HG03575 (cell line): ENCODE data around the gene EXOC7.

Experiments used
- ATAC-seq: cut with Tn5 transposase; IDR thresholded peaks from one replicate; pipeline ENCODE4 v1.9.1; 2021; ENCODE audit not compliant: unreplicated experiment, insufficient number of reproducible peaks, low FRiP score; ENCODE audit errors: extremely low read depth

EXOC7 gene

DNA sequence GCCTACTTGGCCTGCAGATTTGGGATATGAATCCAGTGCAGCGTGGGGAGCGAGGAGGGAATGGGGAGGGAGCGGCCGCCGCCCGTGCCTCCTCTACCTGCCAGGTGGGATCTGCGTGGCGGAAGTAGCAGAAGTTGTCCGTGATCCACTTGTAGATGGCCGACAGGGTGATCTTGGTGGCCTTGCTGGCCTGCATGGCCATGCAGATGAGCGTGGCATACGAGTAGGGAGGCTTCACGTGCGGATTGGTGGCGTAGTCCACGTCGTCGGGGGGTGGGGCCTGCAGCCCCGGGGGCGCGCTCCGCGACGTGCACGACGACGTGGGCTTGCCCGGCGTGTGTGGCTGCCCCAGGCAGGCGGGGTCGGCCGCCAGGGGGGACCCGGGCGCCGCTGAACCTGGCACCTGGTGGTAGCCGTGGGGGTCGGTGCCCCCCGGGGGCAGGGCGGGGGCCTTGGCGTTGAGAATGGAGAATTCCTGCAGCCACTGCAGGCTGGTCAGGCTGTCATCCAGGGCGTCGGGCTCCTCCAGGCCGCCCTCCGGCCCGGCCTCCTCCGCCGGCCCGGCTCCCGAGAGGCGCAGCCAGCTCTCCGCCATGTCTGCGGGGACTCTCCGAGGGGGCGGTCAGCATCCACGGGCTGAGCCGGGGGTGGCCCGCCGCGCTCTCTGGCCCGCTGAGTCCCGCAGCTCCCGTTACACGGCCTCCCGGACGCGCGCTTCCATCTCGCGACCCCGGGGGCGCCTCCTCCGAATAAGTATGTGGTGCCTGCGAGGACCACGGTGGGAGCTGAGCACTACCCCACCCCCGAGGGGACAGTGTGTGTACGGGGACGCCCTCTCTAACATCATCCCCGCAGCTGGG is 36.4 kb upstream of the EXOC7 start:
- ATAC-seq = no peak

DNA sequence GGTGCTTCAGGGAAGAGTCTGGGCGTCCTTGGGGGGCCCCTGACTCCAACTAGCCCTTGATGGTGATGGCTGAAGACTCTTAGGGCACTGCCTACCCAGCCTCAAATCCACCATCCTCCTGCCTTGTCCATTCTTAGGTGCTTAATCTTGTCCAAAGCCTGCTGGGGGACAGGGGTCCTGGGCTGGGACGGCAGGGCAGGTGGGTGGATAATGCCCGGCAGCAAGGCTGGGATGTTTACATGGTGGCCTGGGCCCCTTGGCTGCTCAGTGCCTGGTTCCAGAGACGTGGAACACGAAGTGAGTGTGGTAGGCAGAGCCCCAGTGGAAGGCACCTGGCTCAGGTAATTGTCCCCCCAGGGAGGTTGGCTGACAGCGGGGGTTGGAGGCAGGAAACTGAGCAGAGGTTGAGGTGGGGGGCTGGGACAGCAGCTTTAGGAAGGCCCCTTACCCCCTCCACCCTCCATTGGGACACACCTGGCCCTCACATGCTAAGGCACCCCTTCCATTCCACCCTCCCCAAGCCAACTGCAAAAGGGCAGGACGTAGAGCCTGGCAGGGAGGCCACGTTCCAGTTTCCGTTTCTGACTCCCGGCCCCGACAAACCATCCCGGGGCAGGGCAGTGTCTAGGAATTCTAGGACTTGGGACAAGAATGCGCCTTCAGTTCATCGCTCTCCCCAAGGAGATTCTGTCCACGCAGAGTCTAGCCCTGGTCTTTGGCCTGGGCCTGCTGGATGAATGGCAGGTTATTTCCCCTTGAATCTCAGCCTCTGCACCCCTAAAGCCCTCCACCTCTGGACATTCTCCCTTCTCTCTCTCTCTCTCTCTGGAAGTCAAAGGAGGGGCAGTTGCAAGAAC is 35.5 kb upstream of the EXOC7 start:
- ATAC-seq = no peak

DNA sequence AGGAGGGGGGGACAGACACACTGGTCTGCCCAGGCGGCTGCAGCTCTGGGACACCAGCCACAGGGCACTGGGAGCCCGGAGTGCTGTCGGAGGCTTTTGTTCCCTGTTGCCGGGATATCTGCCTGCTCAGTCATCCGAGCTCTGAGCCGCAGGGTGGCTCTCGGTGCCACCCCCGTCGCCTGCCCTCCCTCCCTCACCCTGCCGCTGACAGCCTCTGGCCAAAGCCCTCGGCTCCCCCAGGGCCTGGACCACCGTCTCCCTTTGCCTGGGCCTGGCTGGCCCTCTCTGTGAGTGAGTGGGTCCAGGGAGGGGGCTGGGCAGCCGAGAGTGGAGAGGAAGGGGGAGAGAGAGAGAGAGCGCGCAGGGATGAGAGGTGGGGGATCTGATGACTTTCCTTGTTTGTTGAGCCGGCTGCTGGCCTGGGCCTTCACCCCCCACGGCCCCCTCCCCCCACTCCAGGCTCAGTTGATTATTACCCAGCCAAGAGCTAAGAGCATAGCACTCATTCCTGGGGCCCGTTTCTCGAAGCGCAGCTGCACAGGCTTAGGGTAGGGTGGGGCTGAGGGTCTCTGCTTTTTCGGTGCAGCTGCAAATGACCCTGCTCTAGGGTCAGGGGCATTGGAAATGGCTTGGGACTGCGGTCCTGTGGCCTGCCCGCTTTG is 34.8 kb upstream of the EXOC7 start:
- no peak for ATAC-seq

DNA sequence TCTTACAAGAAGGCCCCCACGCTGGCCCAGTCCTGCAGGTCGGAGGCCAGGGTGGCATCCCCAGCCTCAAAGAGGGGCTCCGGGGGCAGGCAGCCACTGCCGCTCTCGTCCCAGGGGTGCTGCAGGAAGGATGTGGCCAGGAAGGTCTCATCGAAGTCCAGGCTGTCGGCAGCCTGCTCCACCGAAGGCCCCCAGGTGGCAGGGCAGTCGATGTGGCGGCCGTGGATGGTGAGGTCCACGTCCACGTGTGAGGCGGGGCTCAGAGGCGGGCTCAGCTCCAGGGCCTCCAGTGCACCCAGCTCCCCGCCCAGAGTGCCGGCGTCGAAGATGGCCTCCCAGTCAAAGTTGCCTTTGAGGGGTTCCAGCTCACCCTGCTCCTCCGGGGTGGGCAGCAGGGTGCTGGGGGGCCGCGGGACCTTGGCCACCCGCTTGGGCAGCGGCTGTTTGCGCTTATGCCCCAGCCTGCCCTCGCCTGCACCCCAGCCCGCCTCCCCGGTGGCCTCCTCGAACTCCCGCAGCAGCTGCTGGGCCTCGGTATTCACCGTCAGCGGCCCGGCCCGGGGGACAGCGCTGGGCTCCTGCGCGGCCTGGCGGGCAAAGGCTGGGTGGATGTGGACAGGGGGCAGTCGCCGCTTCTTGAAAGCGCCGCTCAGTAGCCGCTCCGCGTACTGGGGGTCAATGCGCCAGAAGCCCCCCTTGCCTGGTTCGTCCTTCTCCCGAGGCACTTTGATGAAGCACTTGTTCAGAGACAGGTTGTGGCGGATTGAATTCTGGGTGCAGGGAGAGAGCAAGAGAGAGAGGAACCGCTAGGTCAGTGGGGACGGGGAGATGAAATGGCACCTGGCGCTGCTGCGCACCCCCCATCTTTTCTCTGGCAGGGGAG is 34.0 kb upstream of the EXOC7 start:
- no peak for ATAC-seq

DNA sequence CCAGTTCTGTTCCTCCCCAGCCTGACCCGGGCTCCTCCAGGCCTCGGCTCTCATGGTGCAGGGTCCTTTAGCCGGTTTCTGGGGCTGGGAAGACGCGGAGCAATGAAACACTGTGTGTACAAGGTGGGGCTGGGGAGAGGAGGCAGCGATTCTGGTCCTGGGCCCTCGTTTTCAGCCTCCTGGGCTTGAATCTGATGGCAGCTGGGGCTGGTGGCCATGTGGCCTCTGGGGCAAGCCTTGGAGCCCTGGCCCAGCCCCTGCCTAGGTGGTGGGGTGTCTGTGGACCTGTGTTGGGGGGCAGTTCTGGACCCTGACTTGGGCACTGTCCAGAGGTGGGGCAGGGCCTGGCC is 33.4 kb upstream of the EXOC7 start:
- ATAC-seq = no peak

DNA sequence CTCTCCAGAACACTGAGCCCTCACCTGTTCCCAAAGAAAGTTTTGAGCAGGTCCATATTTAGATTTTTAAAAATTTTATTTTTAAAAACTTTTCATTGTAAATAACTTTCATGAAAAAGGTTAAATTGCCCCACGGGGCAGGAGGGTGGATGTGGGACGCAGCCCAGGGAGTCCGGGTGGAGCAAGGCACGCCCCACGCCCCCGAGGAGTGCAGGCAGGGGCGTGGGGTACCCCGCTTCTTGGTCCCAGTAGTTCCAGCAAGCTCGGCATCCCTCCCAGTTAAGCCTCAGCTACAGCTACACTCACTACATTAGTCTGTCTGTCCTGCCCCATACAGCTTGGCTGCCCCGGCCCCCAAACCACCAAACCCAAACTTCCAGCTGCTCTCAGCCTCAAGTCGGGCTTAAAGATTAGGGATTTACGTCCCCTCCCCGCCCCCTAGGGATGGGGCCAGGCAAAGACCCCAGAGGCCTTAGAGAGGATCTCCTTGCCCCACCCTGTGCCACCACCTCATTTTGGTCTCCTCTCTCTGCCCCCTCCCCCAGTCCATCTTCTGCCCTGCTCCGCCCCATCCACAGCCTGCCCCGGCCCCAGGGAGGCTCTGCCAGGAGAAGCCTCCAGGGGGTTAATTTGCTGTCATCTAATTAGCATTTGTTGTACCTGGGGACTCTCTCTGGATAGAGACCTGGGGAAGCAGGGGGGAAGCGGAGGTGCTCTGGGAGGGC is 32.9 kb upstream of the EXOC7 start:
- no peak for ATAC-seq

DNA sequence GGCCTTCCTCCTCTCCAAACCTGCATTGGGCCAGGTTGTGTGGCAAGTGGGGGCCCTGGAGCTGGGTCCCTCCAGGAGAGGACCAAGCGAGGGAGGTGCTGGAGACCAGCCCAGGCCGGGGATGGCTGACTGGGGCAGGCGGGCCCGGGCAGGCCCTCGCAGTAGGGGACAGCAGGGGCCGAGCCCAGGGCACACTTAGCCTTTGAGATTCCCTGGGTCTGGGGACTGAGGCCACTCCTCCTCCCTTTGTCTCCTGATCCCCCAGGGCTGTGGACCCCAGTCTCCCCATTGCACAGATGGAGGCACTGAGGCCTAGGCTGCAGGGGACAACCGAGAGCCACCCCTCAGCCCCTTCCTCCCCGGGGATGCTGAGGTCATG is 32.2 kb upstream of the EXOC7 start:
- ATAC-seq = no peak

DNA sequence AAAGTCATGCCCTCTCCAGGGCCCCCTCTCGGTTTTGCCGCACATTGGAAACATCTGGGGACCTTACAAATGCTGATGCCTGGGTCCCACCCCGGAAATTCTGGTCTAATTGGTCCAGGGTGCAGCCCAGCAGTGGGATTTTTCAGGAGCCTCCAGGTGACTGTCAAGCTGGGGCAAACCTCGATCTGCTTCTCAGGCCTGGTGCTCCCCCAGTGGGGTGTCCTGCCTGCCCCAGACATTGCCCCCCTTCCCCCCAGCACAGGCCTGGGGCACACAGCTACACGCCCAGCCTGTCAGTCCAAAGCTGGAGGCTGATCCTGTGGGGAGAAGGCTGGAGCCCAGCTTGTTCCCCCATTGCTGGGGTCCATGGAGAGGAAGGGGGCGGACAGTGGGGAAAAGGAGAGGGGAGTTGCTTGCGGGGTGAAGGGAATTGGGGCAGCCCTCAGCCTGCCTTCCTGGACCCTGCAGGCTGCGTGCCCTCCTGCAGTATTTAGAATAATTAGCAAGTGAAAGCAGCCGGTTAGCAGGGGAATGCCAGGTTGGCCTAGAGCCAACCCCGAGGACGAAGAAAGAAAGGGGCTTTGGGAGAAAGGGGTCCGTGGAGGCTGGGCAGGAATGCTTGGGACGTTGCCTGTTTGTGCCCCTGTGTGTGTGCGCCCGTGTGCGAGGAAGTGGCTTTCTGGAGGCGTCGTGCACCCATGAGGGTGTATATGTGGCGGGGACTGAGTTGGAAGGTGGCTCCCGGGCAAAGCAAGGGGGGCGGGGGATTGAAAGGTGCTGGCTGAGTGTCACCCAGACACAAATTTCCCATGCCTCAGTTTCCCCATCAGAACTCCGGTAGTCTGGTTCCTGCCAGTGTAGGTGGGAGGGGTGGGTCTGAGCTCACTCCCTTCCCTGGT is 31.6 kb upstream of the EXOC7 start:
- no peak for ATAC-seq

DNA sequence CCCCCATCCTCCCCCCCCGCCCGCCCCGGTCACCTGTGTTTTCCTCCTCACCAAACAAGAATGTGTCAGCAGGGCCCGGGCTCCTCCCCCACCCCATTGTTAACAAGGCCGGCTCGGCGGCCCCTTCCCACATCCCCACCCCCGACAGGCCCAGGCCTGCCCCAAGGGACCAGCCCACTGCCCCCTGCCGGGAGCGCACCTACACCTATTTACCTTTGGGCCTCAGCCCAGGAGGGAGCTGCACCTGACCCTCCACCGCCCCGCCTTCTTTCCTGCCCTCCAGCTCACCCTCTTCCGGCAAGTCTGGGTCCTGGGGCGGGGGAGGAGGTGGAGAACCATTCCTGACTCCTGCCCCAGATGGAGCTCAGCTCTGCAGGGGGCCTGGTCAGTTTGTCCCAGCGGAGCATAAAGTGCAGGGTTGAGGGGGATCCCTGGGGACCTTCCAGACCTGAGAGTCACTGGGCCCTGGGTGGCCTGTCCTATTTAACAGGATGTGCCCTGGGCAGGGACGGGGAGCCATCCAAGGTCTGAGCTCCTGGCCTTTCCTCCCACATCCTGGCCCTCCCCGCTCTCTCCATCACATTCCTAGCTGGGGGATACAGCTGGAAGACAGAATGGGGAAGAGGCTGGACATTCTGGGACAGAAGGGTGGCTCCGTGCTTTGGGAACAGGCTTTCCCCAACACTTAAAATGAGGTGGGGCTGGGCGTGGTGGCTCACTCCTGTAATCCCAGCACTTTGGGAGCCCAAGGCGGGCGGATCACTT is 29.2 kb upstream of the EXOC7 start:
- no peak for ATAC-seq

DNA sequence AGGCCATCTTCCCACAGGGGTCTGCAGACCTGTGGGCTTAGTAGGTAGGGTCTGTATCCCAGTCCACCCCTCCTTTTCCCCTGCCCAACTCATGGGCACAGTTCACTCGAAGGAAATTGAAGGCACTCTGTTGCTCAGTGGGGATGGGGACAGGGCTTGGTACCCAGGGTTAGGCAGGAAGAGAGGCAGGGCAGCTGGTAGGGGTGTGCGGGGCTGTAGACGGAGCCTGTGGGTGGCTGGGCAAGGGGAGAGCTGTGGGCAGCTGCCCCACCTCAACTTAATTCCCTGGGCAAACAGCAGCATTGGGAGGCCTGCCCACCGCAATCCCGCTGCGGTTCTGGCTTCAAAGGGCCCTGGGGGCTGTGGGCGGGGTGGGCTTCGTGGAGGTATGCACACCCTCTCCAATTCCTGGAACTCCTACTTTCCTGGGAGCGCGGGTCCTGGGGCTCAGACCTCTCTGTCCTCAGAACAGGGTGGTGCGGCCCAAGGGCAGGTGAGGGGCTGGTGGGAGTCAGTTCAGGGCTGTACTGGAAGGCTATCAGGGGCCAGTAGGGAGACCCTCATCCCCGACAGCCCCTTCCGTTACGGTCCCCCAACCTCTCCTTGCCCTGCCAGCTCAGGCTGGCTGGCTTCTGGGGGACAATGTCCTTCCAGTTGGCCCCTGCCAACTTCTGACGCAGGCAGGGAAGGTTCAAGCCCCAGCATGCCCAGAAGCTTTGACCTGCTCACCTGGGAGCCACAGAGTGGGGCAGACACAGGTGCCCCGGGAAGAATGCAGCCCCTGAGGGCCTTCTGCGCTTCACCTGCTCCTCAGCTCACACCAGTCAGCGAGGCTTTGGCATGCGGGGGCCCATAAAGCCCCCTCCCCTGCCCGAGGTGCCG is 28.3 kb upstream of the EXOC7 start:
- no peak for ATAC-seq

DNA sequence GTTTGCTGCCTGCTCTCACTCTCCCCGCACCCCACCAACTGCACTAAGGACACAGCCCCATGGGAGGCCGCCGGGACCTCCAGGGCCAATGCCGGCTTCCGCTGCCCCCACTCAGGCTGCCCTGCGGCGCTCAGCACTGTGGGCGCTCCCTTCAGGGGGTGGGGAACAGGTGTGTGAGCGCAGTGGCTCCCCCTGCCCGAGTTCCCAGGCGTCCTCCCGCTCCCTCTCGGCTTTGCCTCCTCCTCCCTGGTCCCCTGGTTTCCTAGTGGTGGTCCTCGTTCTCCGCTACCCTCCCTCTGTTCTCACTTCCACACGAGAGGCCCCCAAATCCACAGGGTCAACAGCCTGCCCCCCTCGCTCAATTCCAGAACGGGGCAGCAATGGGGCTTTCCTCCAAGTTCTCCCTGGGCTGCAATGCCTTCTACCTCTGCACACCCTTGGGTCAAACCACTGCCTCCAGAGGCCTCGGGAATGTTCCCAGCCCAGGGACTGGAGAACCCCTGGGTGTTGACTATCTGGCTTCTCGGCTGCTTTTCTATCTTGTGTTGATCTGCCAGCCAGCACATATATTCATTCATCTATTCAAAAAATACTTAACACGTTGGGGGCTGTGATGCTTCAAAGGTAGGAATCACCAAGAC is 27.6 kb upstream of the EXOC7 start:
- ATAC-seq = no peak

DNA sequence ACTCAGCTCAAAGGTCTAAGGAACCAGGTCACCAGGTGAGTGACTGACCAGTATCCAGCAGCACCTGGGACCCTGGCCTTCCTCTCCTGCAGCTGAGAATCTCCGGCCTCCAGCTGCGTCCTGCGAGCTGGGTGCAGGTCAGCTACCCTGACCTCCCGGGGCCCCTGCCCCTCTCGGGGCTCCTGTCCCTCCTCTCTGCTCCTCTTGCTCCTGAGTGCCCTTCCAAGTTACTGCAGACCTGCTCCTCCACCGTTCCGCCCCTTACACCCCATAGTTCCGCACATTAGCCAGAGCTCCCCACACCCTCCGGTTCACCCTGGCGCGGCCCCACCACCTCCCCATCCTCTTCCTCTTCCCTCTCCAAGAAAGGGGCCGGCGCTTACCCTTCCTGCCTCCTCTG is 26.9 kb upstream of the EXOC7 start:
- no peak for ATAC-seq

DNA sequence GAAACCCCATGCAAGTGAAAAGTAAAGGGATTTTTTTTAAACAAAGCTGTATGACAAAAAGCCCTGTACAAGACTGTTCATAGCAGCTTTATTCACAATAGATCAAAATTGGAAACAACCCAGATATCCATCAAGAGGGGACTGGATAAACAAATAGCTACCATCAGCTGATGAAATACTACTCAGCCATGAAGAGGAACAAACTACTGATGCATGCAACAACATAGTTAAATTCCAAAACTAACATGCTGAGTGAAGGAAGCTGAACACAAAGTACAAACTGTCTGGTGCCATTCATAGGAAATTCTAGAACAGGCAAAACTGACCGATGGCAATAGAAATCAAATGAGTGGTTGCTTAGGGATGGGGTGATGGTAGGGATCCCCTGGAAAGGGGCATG is 22.3 kb upstream of the EXOC7 start:
- ATAC-seq = no peak

DNA sequence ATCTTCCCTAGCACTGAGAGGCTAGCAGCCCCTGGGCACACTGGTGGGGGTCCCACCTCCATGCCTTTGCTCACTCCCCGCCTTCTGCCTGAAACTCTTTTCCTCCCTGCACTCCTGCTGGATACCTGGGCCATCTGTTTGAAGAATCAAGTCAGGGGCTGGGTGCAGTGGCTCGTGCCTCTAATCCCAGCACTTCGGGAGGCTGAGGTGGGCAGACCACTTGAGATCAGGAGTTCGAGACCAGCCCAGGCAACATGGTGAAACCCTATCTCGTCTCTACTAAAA is 21.7 kb upstream of the EXOC7 start:
- ATAC-seq = no peak

DNA sequence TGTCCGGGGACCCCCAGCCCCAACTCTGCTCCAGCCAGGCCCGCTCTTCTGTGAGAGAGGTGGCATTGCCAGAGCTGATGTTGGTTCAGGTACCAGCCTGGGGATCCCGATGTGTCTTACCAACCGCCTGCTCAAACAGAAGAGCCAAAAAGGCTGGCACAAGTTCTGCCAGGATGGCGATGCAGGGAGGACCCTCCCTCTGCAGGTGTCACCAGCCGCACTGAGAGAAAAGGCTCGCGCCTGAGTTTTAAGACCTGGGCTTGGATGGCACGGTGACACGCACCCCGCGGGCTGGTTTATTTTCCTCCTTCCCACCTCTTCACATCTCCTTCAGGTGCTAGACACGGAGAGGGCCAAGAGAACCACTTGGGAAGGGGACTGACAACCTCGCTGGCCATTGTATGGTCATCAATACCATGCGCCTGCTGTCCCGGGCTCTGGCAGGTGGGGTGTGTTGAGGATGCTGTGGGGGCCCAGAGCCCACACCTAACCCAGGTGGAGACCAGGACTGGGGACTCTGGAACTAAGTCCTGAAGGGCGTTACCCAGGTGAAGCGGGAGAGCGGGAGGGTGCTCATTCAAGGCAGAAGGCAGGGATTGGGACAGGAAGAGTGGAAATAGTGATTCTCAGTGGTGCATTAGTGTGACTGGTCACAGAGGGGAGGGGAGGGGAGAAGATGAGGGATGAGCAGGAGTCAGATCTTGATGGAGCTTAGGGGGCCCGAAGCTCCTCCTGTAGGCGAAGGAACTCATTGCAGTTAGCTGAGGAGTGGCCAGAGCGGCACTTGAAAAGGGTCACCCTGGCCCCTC is 21.2 kb upstream of the EXOC7 start:
- ATAC-seq = no peak
